GM12878 (cell line): ENCODE measurements around the gene CHST8. TPM values are rescaled to one million over a fixed set of nuclear protein-coding genes. Genes with fewer than 3 reads are reported as not detected.

Experiments used
- ATAC-seq: fragments of 200-7000 bp; cut with Tn5 transposase; 3 replicates; pipeline ENCODE4 v1.9.1; 2020; ENCODE audit warnings: mild to moderate bottlenecking, moderate library complexity
- BruUV-seq: library from RNA; stranded (reverse); fragments of 400-500 nt; replicated peaks from 2 replicates; lab custom pipeline; 2021; lab: Mats Ljungman, UMichigan
- CTCF ChIA-PET: fragments of 300-600 bp; sonication (Branson Sonifier 250); formaldehyde crosslinking; extraction: SDS; loops from one replicate; lab custom pipeline; 2021; ENCODE audit warnings: inconsistent platforms; lab: Yijun Ruan, JAX
- POLR2A ChIA-PET: fragments of 350-600 bp; formaldehyde crosslinking; extraction: SDS; loops from one replicate; lab custom pipeline; 2021; ENCODE audit warnings: inconsistent platforms; lab: Charles Lee
- RAD21 ChIA-PET: fragments of 300-600 bp; sonication (Branson Sonifier 250); formaldehyde crosslinking; loops from one replicate; lab custom pipeline; 2023; ENCODE audit warnings: antibody characterized with exemption; ENCODE audit not compliant: unreplicated experiment; lab: Charles Lee
- SMC1A ChIA-PET: fragments of 300-600 bp; sonication (Branson Sonifier 250); formaldehyde crosslinking; loops from one replicate; lab custom pipeline; 2023; ENCODE audit not compliant: unreplicated experiment, uncharacterized antibody; lab: Charles Lee
- DNase-seq: peaks from one replicate; pipeline ENCODE4 v3.0.0-alpha.2; 2011; ENCODE audit warnings: low read depth, low spot score
- FAIRE-seq: peaks from 3 replicates; lab custom pipeline; 2011; peaks lifted over from hg19 to GRCh38; lab: Jason Lieb, UNC
- H2AFZ ChIP-seq: 2 replicates; pipeline ENCODE4 v1.6.0; 2011; ENCODE audit warnings: low read depth, low read length, control low read depth; ENCODE audit not compliant: control insufficient read depth
- H3K27ac ChIP-seq: 2 replicates; pipeline ENCODE4 v1.5.1; 2011; ENCODE audit warnings: control low read depth; ENCODE audit not compliant: control insufficient read depth, insufficient read depth
- H3K27me3 ChIP-seq, 2 experiments: replicated peaks in 1 of 2; 2 replicates each; pipeline versions ENCODE4 v1.6.0 to v1.6.1; 2011; ENCODE audit warnings: low read length in 1 of 2; ENCODE audit not compliant: control insufficient read depth in 2 of 2, insufficient read depth in 2 of 2
- H3K36me3 ChIP-seq, 2 experiments: 2 replicates each; pipeline ENCODE4 v1.5.1; 2011; ENCODE audit warnings: low read length in 1 of 2; ENCODE audit not compliant: control insufficient read depth in 2 of 2, insufficient read depth in 2 of 2
- H3K4me1 ChIP-seq: 2 replicates; pipeline ENCODE4 v1.6.1; 2011; ENCODE audit warnings: mild to moderate bottlenecking, low read length, moderate library complexity, mixed read lengths; ENCODE audit not compliant: control insufficient read depth, insufficient read depth
- H3K4me2 ChIP-seq: 2 replicates; pipeline ENCODE4 v1.6.0; 2011; ENCODE audit warnings: control low read depth; ENCODE audit not compliant: control insufficient read depth, insufficient read depth
- H3K4me3 ChIP-seq: fragments of 200-600 bp; sonication (generic); 2 replicates; pipeline ENCODE4 v1.5.1; 2016
- H3K79me2 ChIP-seq: 2 replicates; pipeline ENCODE4 v1.6.0; 2011; ENCODE audit warnings: low read length; ENCODE audit not compliant: control insufficient read depth, insufficient read depth
- H3K9ac ChIP-seq: 2 replicates; pipeline ENCODE4 v1.8.0; 2011; ENCODE audit warnings: low read length, control low read depth, mixed read lengths; ENCODE audit not compliant: control insufficient read depth, insufficient read depth
- H3K9me3 ChIP-seq: replicated peaks from 3 replicates; pipeline ENCODE4 v1.5.1; 2011; ENCODE audit warnings: mild to moderate bottlenecking, low read length; ENCODE audit not compliant: control insufficient read depth, insufficient read depth
- H4K20me1 ChIP-seq: 2 replicates; pipeline ENCODE4 v1.6.0; 2011; ENCODE audit not compliant: control insufficient read depth, insufficient read depth
- CBFB ChIP-seq: IDR thresholded peaks from 2 replicates; pipeline ENCODE4 v1.6.1; 2016; ENCODE audit warnings: antibody characterized with exemption, low read depth
- CEBPZ ChIP-seq: fragments of 150-350 bp; IDR thresholded peaks from 2 replicates; pipeline ENCODE4 v1.6.1; 2016; ENCODE audit warnings: low read depth, low read length
- EZH2 ChIP-seq: IDR thresholded peaks from 2 replicates; pipeline ENCODE4 v1.6.1; 2012; ENCODE audit warnings: low read depth, mild to moderate bottlenecking, control low read depth, inconsistent platforms, low read length, borderline replicate concordance; ENCODE audit not compliant: control insufficient read depth
- HDGF ChIP-seq: fragments of 450-650 bp; IDR thresholded peaks from 2 replicates; pipeline ENCODE4 v1.6.1; 2016; ENCODE audit warnings: antibody characterized with exemption
- KAT2A ChIP-seq: conservative IDR thresholded peaks from 2 replicates; pipeline ENCODE4 v1.6.1; 2011; ENCODE audit warnings: low read depth, low read length; ENCODE audit not compliant: control insufficient read depth
- NFXL1 ChIP-seq: fragments of 450-650 bp; IDR thresholded peaks from 2 replicates; pipeline ENCODE4 v1.6.1; 2017; ENCODE audit warnings: antibody characterized with exemption, mild to moderate bottlenecking, borderline replicate concordance
- NR2C2 ChIP-seq: IDR thresholded peaks from 2 replicates; pipeline ENCODE4 v1.6.1; 2011; ENCODE audit warnings: borderline replicate concordance, low read depth; ENCODE audit not compliant: control insufficient read depth, insufficient read length
- PAX5 ChIP-seq: IDR thresholded peaks from 2 replicates; pipeline ENCODE4 v1.6.1; 2011; ENCODE audit warnings: low read depth, low read length, borderline replicate concordance
- REST ChIP-seq: IDR thresholded peaks from 2 replicates; pipeline ENCODE4 v1.6.1; 2012; ENCODE audit warnings: mild to moderate bottlenecking, low read depth, low read length
- RUNX3 ChIP-seq: IDR thresholded peaks from 2 replicates; pipeline ENCODE4 v1.6.1; 2012; ENCODE audit warnings: low read length, inconsistent platforms
- SIN3A ChIP-seq: IDR thresholded peaks from 2 replicates; pipeline ENCODE4 v1.6.1; 2012; ENCODE audit warnings: low read depth, low read length, improper control_type of control experiment
- SMARCA5 ChIP-seq: fragments of 450-650 bp; IDR thresholded peaks from 2 replicates; pipeline ENCODE4 v1.6.1; 2017; ENCODE audit warnings: mild to moderate bottlenecking
- USF2 ChIP-seq: IDR thresholded peaks from 2 replicates; pipeline ENCODE4 v1.6.1; 2011; ENCODE audit warnings: low read depth, low read length, improper control_type of control experiment, borderline replicate concordance
- WGBS: methylation state at CpG from one replicate; pipeline ENCODE4 v1.1.6; 2016; ENCODE audit warnings: low lambda C conversion rate; ENCODE audit not compliant: insufficient replicate concordance, insufficient coverage; ENCODE audit errors: missing lambda C conversion rate; 5-methylcytosine and 5-hydroxymethylcytosine counted together
- in situ Hi-C: fragments of 300-500 bp; cut with MboI; formaldehyde crosslinking; loops from 9 replicates; pipeline ENCODE4 v1.14.3; 2018; ENCODE audit warnings: mixed read lengths
- intact Hi-C: fragments of 100-400 bp; cut with micrococcal nuclease; formaldehyde crosslinking; loops from one replicate; pipeline ENCODE4 v1.14.2; 2022; ENCODE audit not compliant: unreplicated experiment
- polyA plus RNA-seq, 11 experiments: library from polyadenylated mRNA; depleted of rRNA in 4 of 11; unstranded in 6 of 11; stranded (reverse) in 5 of 11; fragments of >200 nt; fragmentation: Nextera tagmentation in 4 of 11; fragmentation: Illumina TruSeq in 1 of 11; extraction: Ambion mirVana in 4 of 11; extraction: Trizol in 1 of 11; gene quantifications; 1 replicate in 1 of 11; 2 replicates in 10 of 11; pipeline versions ENCODE4 v1.2.1 to v1.2.3, GENCODE V29; 2011 to 2016; ENCODE audit warnings: inconsistent platforms in 2 of 11, missing spikeins in 2 of 11, low read depth in 1 of 11
- total RNA-seq, 4 experiments: library from RNA; depleted of rRNA in 3 of 4; stranded (reverse); fragments of >200 nt in 3 of 4; fragmentation: Illumina TruSeq in 1 of 4; extraction: Trizol in 1 of 4; gene quantifications; 2 replicates each; pipeline versions ENCODE4 v1.2.1 to v1.2.3, GENCODE V29; 2013 to 2021
- TF ChIP-seq, protein P1 (sequence below): IDR thresholded peaks from 2 replicates; pipeline ENCODE4 v1.6.1; 2012; ENCODE audit warnings: low read depth, low read length, improper control_type of control experiment

Gene CHST8
- total and polyA plus RNA-seq, 10 of the 15 experiments (the other 5 are each of a cell fraction or from before 2014, with no cell fraction given): 0.06 TPM; not detected in 9

DNA sequence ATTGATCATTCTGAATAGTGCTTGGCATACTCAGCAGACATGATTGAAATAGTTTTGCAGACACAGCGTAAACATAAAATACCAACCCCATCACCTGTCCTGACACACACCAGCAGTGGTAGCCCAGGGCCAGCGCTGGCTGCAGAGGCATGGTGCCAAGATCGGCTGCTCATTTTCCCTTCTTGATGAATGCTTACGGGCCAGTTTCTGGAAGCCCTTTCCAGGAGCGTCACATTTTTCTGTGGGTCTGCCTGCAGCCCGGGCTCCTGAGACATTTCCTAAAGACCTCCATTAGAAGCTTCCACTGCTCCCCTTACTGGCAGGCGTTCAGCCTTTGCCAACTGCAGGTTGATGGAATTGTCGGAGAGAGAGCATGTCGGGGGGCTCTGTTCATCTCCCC is 48.6 kb downstream of the CHST8 start:
- intact Hi-C loops: no loop called here

More for the DNA sequence above, 48.6 kb downstream of the CHST8 start:
- ATAC-seq: no peak
- H3K27ac ChIP-seq: no peak overlapping the region
- H3K36me3 ChIP-seq: no peaks in the 10 kb centered on the region
- CTCF ChIA-PET: no interaction called here
- no peaks in the 10 kb centered on the region for H3K9me3 ChIP-seq
- RAD21 ChIA-PET: no interaction called here
- SMC1A ChIA-PET: no interaction called here
- no peak overlapping the region for H3K4me2 ChIP-seq
- no peak overlapping the region for H2AFZ ChIP-seq
- H3K79me2 ChIP-seq: no peaks in the 10 kb centered on the region
- no peak for DNase-seq
- no peaks in the 10 kb centered on the region for H3K27me3 ChIP-seq
- no peaks in the 10 kb centered on the region for H4K20me1 ChIP-seq
- POLR2A ChIA-PET: no interaction called here
- in situ Hi-C loops: no loop called here
- WGBS: 33% methylated on average over 9 of the region's 9 CpGs
- TF ChIP-seq NFXL1 (no peak), PAX5 (no peak), NR2C2 (no peak), HDGF (no peak), CEBPZ (no peak), CBFB (no peak), SIN3A (no peak), RUNX3 (no peak), KAT2A (no peak), USF2 (no peak), SMARCA5 (no peak), EZH2 (no peak), REST (no peak)
- TF ChIP-seq, protein P1, sequence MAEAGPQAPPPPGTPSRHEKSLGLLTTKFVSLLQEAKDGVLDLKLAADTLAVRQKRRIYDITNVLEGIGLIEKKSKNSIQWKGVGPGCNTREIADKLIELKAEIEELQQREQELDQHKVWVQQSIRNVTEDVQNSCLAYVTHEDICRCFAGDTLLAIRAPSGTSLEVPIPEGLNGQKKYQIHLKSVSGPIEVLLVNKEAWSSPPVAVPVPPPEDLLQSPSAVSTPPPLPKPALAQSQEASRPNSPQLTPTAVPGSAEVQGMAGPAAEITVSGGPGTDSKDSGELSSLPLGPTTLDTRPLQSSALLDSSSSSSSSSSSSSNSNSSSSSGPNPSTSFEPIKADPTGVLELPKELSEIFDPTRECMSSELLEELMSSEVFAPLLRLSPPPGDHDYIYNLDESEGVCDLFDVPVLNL: no peak
- H3K4me1 ChIP-seq: no peaks in the 10 kb centered on the region
- no peak overlapping the region for H3K9ac ChIP-seq
- H3K4me3 ChIP-seq: no peak overlapping the region
- no TSS peak for BruUV-seq
- FAIRE-seq: no peak
